HepG2 (cell line): ENCODE measurements around the gene ENTPD6. TPM values are rescaled to one million over a fixed set of nuclear protein-coding genes. Genes with fewer than 3 reads are reported as not detected.

ENCODE experiments used
- ATAC-seq: fragments of 200-7000 bp; cut with Tn5 transposase; 3 replicates; pipeline ENCODE4 v1.9.1; 2020; ENCODE audit warnings: mild to moderate bottlenecking, moderate library complexity
- BruUV-seq: library from RNA; stranded (reverse); fragments of 400-500 nt; replicated peaks from 2 replicates; lab custom pipeline; 2021; lab: Mats Ljungman, UMichigan
- CTCF ChIA-PET: fragments of 300-600 bp; formaldehyde crosslinking; extraction: SDS; loops from one replicate; lab custom pipeline; 2021; ENCODE audit warnings: low total read pairs, inconsistent platforms, low intra/inter-chr PET ratio; lab: Yijun Ruan, JAX
- POLR2A ChIA-PET: fragments of 350-600 bp; sonication (Branson Sonifier 250); formaldehyde crosslinking; loops from one replicate; lab custom pipeline; 2020; ENCODE audit warnings: antibody characterized with exemption, inconsistent platforms; lab: Yijun Ruan, JAX
- DNase-seq: peaks from one replicate; pipeline ENCODE4 v3.0.0-alpha.2; 2015; ENCODE audit warnings: low spot score
- FAIRE-seq: peaks from 3 replicates; lab custom pipeline; 2011; peaks lifted over from hg19 to GRCh38; lab: Jason Lieb, UNC
- H2AFZ ChIP-seq: one replicate; pipeline ENCODE4 v1.6.1; 2011; ENCODE audit warnings: low read length, inconsistent platforms
- H3K27ac ChIP-seq: fragments of 300-600 bp; 3 replicates; pipeline ENCODE4 v1.8.0; 2011; ENCODE audit warnings: mixed run types, mild to moderate bottlenecking, mixed read lengths, low read length, inconsistent platforms; ENCODE audit not compliant: insufficient read depth; ENCODE audit errors: extremely low read length
- H3K27me3 ChIP-seq, 2 experiments: fragments of 200-600 bp in 1 of 2; 2 replicates in 1 of 2; 3 replicates in 1 of 2; pipeline versions ENCODE4 v1.6.0 to v1.8.0; 2011; ENCODE audit warnings: low read length in 2 of 2, mild to moderate bottlenecking in 2 of 2, moderate library complexity in 2 of 2, inconsistent platforms in 1 of 2; ENCODE audit not compliant: insufficient read depth in 2 of 2, control insufficient read depth in 1 of 2
- H3K36me3 ChIP-seq, 2 experiments: fragments of 200-600 bp in 1 of 2; replicated peaks in 1 of 2; 2 replicates in 1 of 2; 3 replicates in 1 of 2; pipeline versions ENCODE4 v1.5.1 to v1.8.0; 2011; ENCODE audit warnings: low read length in 2 of 2, inconsistent platforms in 1 of 2; ENCODE audit not compliant: insufficient read depth in 2 of 2, control insufficient read depth in 1 of 2
- H3K4me1 ChIP-seq: 2 replicates; pipeline ENCODE4 v1.5.1; 2012; ENCODE audit warnings: low read length, inconsistent platforms; ENCODE audit not compliant: insufficient read depth
- H3K4me2 ChIP-seq: 2 replicates; pipeline ENCODE4 v1.6.0; 2011; ENCODE audit warnings: low read depth, low read length, inconsistent platforms
- H3K4me3 ChIP-seq, 3 experiments: fragments of 200-600 bp in 1 of 3; sonication (generic), shearing (Covaris generic) in 1 of 3; replicated peaks in 1 of 3; 2 replicates each; pipeline ENCODE4 v1.5.1; 2011 to 2016; ENCODE audit warnings: low read length in 3 of 3, inconsistent platforms in 2 of 3, low read depth in 2 of 3, mild to moderate bottlenecking in 2 of 3, control low read depth in 1 of 3, mixed read lengths in 1 of 3; ENCODE audit not compliant: insufficient read depth in 1 of 3
- H3K79me2 ChIP-seq: one replicate; pipeline ENCODE4 v1.6.1; 2011; ENCODE audit warnings: low read length, inconsistent platforms; ENCODE audit not compliant: insufficient read depth
- H3K9ac ChIP-seq: 2 replicates; pipeline ENCODE4 v1.6.0; 2011; ENCODE audit warnings: mild to moderate bottlenecking, low read depth, low read length, inconsistent platforms; ENCODE audit not compliant: insufficient read depth
- H3K9me3 ChIP-seq: 2 replicates; pipeline ENCODE4 v1.5.1; 2012; ENCODE audit warnings: mild to moderate bottlenecking, low read length
- H4K20me1 ChIP-seq: 2 replicates; pipeline ENCODE4 v1.6.0; 2011; ENCODE audit warnings: inconsistent platforms, mild to moderate bottlenecking, low read length, moderate library complexity; ENCODE audit not compliant: insufficient read depth
- DR1 ChIP-seq: sonication (generic); formaldehyde crosslinking; IDR thresholded peaks from 2 replicates; pipeline ENCODE4 v1.8.0; 2021; ENCODE audit warnings: mild to moderate bottlenecking, missing genetic modification reagents, inconsistent platforms
- EED ChIP-seq: sonication (generic); formaldehyde crosslinking; IDR thresholded peaks from 2 replicates; pipeline ENCODE4 v1.5.0; 2020; ENCODE audit warnings: mild to moderate bottlenecking, missing genetic modification reagents
- GATAD2A ChIP-seq: IDR thresholded peaks from 2 replicates; pipeline ENCODE4 v1.6.1; 2016
- JUND ChIP-seq: sonication (generic); formaldehyde crosslinking; IDR thresholded peaks from 2 replicates; pipeline ENCODE4 v1.8.0; 2022; ENCODE audit warnings: mild to moderate bottlenecking, missing genetic modification reagents
- NBN ChIP-seq: fragments of 450-650 bp; conservative IDR thresholded peaks from 2 replicates; pipeline ENCODE4 v1.6.1; 2017
- NR2F1 ChIP-seq, 2 experiments: fragments of 450-650 bp in 1 of 2; formaldehyde crosslinking in 1 of 2; IDR thresholded peaks; 2 replicates each; pipeline versions ENCODE4 v1.5.0 to v1.6.1; 2016 to 2020; ENCODE audit warnings: mild to moderate bottlenecking in 1 of 2, missing compliant biosample characterization in 1 of 2, missing genetic modification reagents in 1 of 2, moderate library complexity in 1 of 2
- PHB2 ChIP-seq: fragments of 450-650 bp; IDR thresholded peaks from 2 replicates; pipeline ENCODE4 v1.6.1; 2018; ENCODE audit not compliant: partially characterized antibody
- SALL1 ChIP-seq: sonication (generic); formaldehyde crosslinking; IDR thresholded peaks from 2 replicates; pipeline ENCODE4 v1.8.0; 2022; ENCODE audit warnings: mild to moderate bottlenecking, missing genetic modification reagents
- SNAI1 ChIP-seq: sonication (generic); formaldehyde crosslinking; IDR thresholded peaks from 2 replicates; pipeline ENCODE4 v1.5.0; 2020; ENCODE audit warnings: mild to moderate bottlenecking, missing genetic modification reagents, borderline replicate concordance
- SNAPC2 ChIP-seq: sonication (generic); formaldehyde crosslinking; IDR thresholded peaks from 2 replicates; pipeline ENCODE4 v1.8.1; 2022; ENCODE audit warnings: mild to moderate bottlenecking, missing genetic modification reagents
- TBL1XR1 ChIP-seq: fragments of 150-350 bp; IDR thresholded peaks from 2 replicates; pipeline ENCODE4 v1.6.1; 2014; ENCODE audit warnings: borderline replicate concordance, low read length; ENCODE audit not compliant: partially characterized antibody
- WIZ ChIP-seq: sonication (generic); formaldehyde crosslinking; IDR thresholded peaks from 2 replicates; pipeline ENCODE4 v1.5.1; 2020; ENCODE audit warnings: mild to moderate bottlenecking, missing genetic modification reagents
- ZBTB7B ChIP-seq: sonication (generic); formaldehyde crosslinking; IDR thresholded peaks from 2 replicates; pipeline ENCODE4 v1.4.0; 2020; ENCODE audit warnings: missing genetic modification reagents
- ZFP37 ChIP-seq: sonication (generic); formaldehyde crosslinking; IDR thresholded peaks from 2 replicates; pipeline ENCODE4 v1.4.0; 2020; ENCODE audit warnings: missing genetic modification reagents, borderline replicate concordance
- ZMYM2 ChIP-seq: sonication (generic); formaldehyde crosslinking; IDR thresholded peaks from 2 replicates; pipeline ENCODE4 v1.8.0; 2022; ENCODE audit warnings: mild to moderate bottlenecking, missing genetic modification reagents
- ZNF205 ChIP-seq: IDR thresholded peaks from 2 replicates; pipeline ENCODE4 v1.6.1; 2018; ENCODE audit warnings: missing biosample characterization, missing genetic modification reagents
- WGBS: methylation state at CpG from one replicate; pipeline ENCODE4 v1.1.6; 2017; ENCODE audit warnings: low lambda C conversion rate; 5-methylcytosine and 5-hydroxymethylcytosine counted together
- in situ Hi-C: cut with HindIII; loops from 2 replicates; pipeline ENCODE4 v1.10.0; 2017; ENCODE audit warnings: low pct_unique_long_range_greater_than_20kb; ENCODE audit not compliant: extremely low pct_ligation_motif_present
- intact Hi-C: fragments of 100-400 bp; cut with micrococcal nuclease; formaldehyde crosslinking; loops from one replicate; pipeline ENCODE4 v1.10.0; 2022; ENCODE audit not compliant: unreplicated experiment
- polyA plus RNA-seq, 8 experiments: library from polyadenylated mRNA; depleted of rRNA in 3 of 8; stranded (reverse) in 7 of 8; unstranded in 1 of 8; fragments of >200 nt; fragmentation: Illumina TruSeq in 4 of 8; extraction: Trizol in 4 of 8; gene quantifications; 2 replicates each; pipeline versions ENCODE4 v1.2.1 to v1.2.3, GENCODE V29; 2011 to 2016; ENCODE audit warnings: low read depth in 4 of 8, missing spikeins in 1 of 8, mixed read lengths in 1 of 8; ENCODE audit not compliant: insufficient read depth in 1 of 8
- total RNA-seq, 5 experiments: library from RNA; depleted of rRNA; stranded (reverse); fragments of >200 nt; fragmentation: Illumina TruSeq; extraction: Trizol; gene quantifications; 2 replicates each; pipeline ENCODE4 v1.2.3, GENCODE V29; 2016; ENCODE audit warnings: low read depth in 1 of 5
- TF ChIP-seq, protein P1 (sequence below): sonication (generic); formaldehyde crosslinking; IDR thresholded peaks from 2 replicates; pipeline ENCODE4 v1.8.0; 2023; ENCODE audit warnings: mild to moderate bottlenecking, missing genetic modification reagents
- TF ChIP-seq, protein P2 (sequence below): sonication (generic); formaldehyde crosslinking; IDR thresholded peaks from 2 replicates; pipeline ENCODE4 v1.9.0; 2021; ENCODE audit warnings: missing genetic modification reagents, borderline replicate concordance

ENTPD6 gene
- total and polyA plus RNA-seq, 2 of the 13 experiments (the other 11 are each of a cell fraction or from before 2014, with no cell fraction given): 164 to 172 TPM

DNA sequence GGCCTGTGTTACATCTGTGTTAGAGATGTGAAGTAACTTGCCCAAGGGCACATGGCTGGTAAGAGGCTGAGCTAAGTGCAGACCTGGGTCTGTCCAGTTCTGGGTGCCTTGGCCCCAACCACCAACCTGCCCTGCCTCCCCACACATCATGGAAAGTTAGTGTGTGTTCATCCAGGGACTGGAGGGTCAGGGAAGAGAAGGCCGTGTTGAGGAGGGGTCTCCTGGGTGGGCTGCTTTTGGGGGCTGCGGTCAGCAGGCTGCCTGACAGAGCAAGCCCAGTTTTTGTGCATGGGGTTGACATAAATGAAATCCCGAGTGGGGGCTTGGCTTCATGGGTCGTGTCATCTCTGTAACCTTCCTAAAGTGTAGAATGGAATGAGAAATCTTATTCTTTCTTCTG, 63.3 kb downstream of the ENTPD6 start:
- no peak for TF ChIP-seq ZNF205 (CRISPR knock-in tag)
- no peak for TF ChIP-seq DR1 (CRISPR knock-in tag)
- TF ChIP-seq WIZ: no peak
- TF ChIP-seq, protein P1, sequence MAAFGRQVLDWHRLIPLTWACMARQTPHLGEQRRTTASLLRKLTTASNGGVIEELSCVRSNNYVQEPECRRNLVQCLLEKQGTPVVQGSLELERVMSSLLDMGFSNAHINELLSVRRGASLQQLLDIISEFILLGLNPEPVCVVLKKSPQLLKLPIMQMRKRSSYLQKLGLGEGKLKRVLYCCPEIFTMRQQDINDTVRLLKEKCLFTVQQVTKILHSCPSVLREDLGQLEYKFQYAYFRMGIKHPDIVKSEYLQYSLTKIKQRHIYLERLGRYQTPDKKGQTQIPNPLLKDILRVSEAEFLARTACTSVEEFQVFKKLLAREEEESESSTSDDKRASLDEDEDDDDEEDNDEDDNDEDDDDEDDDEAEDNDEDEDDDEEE (CRISPR knock-in tag): no peak
- TF ChIP-seq NBN: no peak
- TF ChIP-seq TBL1XR1: no peak
- CTCF ChIA-PET: no interaction called here
- intact Hi-C loops (no loop called here), in situ Hi-C loops (no loop called here)
- no peak for DNase-seq
- Histone ChIP-seq H2AFZ (no peak overlapping the region), H3K9ac (no peak overlapping the region), H3K27ac (no peak overlapping the region), H3K4me2 (no peak overlapping the region), H4K20me1 (no peaks in the 10 kb centered on the region; the same call in 1 of the 2 replicates), H3K9me3 (no peaks in the 10 kb centered on the region), H3K4me3 (no peak overlapping the region), H3K27me3 (no peaks in the 10 kb centered on the region), H3K4me1 (no peaks in the 10 kb centered on the region), H3K36me3 (peaks cover 7 to 25% of the 10 kb centered on the region in 2 experiments; a peak in 4 of 5 replicates), H3K79me2 (peaks cover 15% of the 10 kb centered on the region)
- ATAC-seq: no peak
- no peak for FAIRE-seq
- no TSS peak for BruUV-seq
- WGBS: 80% methylated on average over 4 of the region's 4 CpGs
- POLR2A ChIA-PET: no interaction called here

DNA sequence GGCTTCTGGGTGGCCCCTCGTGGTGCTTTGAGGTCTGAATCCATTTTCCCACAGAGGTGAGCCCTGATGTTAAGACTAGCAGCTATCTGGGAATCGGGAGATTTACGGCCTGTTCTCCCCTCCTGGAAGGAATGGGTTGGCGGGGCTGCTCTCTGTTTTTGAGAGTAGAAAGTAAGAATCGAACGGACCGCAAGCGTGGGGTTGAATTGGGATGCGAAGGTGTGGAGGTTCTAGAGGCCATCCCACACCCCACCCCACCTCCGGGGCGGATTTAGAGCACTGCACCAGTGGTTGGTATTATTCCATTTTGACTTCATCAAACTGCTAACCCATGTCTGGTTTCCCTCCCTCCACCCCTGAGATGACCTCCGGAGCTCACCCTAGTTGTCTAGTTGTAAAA, 63.8 kb downstream of the ENTPD6 start:
- Histone ChIP-seq H3K4me3 (no peak overlapping the region), H3K27ac (no peak overlapping the region), H3K36me3 (peaks cover 7 to 25% of the 10 kb centered on the region in 2 experiments; a peak in 4 of 5 replicates), H3K79me2 (peaks cover 14% of the 10 kb centered on the region), H3K27me3 (no peaks in the 10 kb centered on the region), H3K9ac (no peak overlapping the region), H3K4me2 (no peak overlapping the region), H2AFZ (no peak overlapping the region), H4K20me1 (no peaks in the 10 kb centered on the region; the same call in 1 of the 2 replicates), H3K9me3 (no peaks in the 10 kb centered on the region), H3K4me1 (no peaks in the 10 kb centered on the region)
- intact Hi-C loops: no loop called here
- no TSS peak for BruUV-seq
- in situ Hi-C loops: no loop called here
- POLR2A ChIA-PET: no interaction called here
- no peak for ATAC-seq
- CTCF ChIA-PET: no interaction called here
- no peak for DNase-seq
- 97% methylated on average over 12 of the region's 12 CpGs for WGBS
- no peak for FAIRE-seq
- no peak for TF ChIP-seq SNAPC2 (CRISPR knock-in tag)
- TF ChIP-seq ZFP37: no peak
- TF ChIP-seq, protein P2, sequence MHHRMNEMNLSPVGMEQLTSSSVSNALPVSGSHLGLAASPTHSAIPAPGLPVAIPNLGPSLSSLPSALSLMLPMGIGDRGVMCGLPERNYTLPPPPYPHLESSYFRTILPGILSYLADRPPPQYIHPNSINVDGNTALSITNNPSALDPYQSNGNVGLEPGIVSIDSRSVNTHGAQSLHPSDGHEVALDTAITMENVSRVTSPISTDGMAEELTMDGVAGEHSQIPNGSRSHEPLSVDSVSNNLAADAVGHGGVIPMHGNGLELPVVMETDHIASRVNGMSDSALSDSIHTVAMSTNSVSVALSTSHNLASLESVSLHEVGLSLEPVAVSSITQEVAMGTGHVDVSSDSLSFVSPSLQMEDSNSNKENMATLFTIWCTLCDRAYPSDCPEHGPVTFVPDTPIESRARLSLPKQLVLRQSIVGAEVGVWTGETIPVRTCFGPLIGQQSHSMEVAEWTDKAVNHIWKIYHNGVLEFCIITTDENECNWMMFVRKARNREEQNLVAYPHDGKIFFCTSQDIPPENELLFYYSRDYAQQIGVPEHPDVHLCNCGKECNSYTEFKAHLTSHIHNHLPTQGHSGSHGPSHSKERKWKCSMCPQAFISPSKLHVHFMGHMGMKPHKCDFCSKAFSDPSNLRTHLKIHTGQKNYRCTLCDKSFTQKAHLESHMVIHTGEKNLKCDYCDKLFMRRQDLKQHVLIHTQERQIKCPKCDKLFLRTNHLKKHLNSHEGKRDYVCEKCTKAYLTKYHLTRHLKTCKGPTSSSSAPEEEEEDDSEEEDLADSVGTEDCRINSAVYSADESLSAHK: no peak
- no peak for TF ChIP-seq JUND (CRISPR knock-in tag)
- no peak for TF ChIP-seq ZBTB7B
- TF ChIP-seq NR2F1 (CRISPR knock-in tag; IDR thresholded peaks at IDR 0.05): no peak
- TF ChIP-seq SALL1 (CRISPR knock-in tag): no peak
- TF ChIP-seq EED: no peak
- TF ChIP-seq PHB2: no peak
- no peak for TF ChIP-seq ZMYM2
- no peak for TF ChIP-seq GATAD2A (CRISPR knock-in tag)
- TF ChIP-seq SNAI1 (CRISPR knock-in tag): no peak
